GM19239 (cell line): ENCODE results near the gene NHSL2.

ENCODE experiments used
- DNase-seq: peaks from one replicate; pipeline ENCODE4 v3.0.0; 2011; ENCODE audit warnings: low spot score; ENCODE audit not compliant: insufficient read length
- FAIRE-seq: peaks from 2 replicates; lab custom pipeline; 2011; peaks lifted over from hg19 to GRCh38; lab: Jason Lieb, UNC

The NHSL2 gene

DNA sequence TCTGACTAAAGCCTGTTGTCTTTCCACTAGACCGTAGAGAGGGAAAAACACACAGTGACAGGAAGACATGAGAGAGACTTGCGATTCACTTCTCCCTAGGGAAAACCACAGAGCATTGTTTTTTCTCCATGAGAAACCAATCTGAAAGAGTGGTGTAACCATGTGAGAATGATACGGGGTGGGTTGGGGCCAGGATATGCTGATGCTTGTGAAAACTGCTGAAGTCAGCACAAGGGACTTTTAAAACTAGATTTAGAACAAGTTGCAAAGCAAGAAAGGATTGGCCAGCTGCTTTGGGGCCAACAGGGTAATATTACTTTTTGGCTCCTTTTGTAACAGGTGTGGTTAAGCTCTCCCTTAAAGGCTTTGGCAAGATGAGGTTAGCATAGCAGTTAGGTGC, 66.1 kb downstream of the NHSL2 start:
- DNase-seq: no peak
- FAIRE-seq: peak; percentile 72

DNA sequence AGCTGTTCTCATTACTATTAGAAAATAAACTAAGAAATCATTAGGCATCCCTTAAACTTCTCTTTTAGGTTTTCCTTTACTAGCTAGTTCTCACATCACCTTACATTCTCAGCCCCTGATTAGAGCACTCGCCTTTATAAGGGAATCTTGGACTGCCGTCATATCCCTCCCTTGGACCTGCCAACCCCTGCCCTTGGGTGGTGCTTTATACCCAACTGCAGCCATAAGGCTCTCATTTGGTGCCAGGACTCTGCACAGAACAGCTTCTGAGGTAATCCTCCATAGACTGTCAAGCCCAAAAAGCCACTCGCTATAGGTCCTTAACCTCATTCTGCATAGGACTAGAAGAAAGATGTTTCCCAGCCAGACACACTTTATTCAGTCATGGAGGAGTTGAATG, 67.5 kb downstream of the NHSL2 start:
- DNase-seq (no peak), FAIRE-seq (no peak)

GRCh38 chrX:71989768-71990426, 79.3 kb downstream of the NHSL2 start:
- DNase-seq (no peak), FAIRE-seq (no peak)

DNA sequence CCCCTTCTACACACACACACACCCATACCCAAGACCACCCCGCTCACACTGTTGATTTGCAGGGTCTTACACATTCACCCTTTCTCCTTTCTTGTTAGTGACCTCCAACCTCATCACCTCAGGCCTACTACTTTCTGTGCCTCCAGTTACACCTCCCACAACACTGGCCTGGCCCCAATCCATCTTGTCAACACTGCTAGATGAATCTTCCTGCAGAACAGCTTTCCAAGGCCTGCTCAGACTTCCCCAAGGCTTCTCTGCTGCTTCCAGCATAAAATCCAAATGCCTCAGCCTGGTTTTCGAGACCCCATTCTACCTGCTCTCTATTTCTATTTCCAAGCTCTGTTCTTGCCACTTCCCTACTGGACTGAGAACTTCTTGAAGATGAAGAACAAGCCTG, 79.9 kb downstream of the NHSL2 start:
- FAIRE-seq (no peak), DNase-seq (no peak)

DNA sequence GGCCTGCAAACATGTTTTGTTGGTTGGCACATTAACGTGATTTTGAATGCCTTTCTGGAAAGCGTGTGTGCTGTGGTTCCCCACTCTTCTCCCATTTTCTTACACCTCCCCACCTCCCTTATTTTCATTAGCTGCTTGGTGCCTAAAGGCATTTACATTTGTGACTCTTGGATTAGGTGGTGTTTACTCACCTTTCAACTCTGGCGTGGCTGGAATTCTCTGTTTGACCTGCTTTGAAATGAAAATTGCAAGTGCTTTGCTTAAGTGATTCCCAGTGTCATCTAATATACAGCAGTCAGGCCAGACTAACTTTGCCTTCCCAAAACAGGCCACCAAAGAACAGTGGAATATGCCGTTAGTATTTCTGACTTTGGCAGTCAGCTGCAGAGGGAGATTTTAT, 80.5 kb downstream of the NHSL2 start:
- DNase-seq (no peak), FAIRE-seq (no peak)

DNA sequence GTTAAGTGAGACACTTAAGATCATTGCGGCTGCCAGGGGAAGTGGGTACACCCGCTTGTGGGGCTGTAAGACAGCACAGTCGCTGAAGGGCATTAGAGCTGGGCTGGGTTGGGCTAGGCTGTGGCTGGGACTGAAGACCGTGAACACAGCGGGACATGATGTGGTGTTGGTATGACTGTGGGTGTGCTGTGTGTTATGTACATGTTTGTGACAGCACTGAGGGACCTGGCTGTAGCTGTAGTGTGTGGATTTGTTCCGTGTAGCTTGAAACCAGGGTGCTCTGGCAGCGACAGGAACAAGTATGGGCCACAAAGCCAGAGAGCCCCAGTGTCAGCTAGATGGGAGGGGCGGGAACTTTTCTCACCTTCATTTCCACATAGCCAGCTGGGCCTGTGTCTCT, 82.1 kb downstream of the NHSL2 start:
- DNase-seq: no peak
- FAIRE-seq: no peak

DNA sequence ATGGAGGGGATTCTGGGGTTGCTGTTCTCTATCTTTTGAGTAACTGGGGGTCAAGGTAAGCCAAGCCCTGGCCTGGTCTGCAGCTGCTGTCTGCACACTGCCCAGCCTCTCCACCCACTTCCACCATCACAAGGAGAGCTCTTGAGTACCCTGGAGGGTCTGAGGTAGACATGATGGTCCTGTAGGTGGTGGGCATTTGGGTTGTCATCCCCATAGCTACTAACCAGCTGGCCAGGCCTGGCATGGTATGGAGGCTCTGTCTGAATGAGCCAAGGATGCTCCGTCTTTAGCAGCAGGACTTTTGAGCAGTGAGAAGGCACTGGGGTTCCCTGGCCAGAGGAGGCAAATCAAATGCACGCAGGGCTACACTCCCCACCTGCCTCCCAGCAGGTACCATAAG, 82.7 kb downstream of the NHSL2 start:
- no peak for FAIRE-seq

DNA sequence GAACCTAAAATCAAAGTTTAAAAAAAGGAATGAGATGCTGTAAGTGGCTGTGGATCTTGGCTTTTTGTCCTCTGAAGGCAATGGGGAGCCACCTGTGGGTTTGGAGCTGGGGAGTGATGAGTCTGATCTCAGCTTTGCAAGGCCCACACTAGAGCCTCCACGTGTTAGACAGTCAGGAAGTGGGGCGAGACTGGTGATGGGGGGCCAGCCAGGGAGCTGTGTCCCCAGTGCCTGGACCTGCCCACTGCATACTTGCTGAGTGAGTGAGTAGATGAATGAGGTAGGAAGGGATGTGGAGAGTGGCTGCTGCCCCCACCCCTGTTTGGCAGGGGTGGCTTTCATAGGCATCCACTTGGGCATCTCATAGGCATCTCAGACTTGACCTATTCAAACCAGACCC, 84.0 kb downstream of the NHSL2 start:
- DNase-seq: no peak
- FAIRE-seq: no peak

More for the DNA sequence above, 82.7 kb downstream of the NHSL2 start:
- no peak for DNase-seq

DNA sequence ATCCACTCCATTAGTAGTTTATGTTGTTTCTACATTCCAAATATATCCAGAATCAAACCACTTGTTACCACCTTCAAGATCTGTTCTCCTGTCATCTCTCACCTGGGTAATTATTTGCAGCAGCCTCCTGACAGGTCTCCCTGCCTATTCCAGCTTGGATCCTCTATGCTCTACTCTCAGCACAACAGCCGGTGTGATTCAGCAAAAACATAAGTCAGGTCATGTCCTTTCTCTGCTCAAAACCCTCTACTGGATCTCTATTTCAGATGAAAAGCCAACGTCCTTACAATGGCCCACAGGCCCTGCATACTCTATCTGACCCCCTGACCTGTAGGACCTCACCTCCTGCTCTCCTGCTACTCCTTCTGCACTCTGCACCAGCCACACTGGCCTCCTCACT, 84.5 kb downstream of the NHSL2 start:
- FAIRE-seq: peak; percentile 39
- no peak for DNase-seq

DNA sequence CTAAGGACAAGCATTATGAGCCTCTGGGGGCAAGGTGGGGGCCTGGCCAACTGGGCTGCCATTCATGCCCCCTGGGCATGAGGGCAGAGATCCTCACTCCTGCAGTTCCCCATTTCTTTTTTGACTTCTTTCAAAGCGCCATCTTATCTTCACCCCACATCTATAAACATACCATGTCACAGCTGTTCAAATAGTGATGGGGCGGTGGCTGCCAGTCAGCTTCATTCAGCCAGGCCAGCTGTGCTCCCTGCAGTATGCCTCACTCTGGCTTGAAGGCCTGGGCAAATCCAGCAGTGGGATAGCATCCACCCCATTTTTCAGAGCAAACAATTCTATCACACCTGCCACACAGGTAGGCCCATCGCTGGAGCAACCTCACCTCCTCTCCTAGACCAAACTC, 85.5 kb downstream of the NHSL2 start:
- FAIRE-seq (no peak), DNase-seq (no peak)

- no peak for DNase-seq
- FAIRE-seq: no peak
These were observed 86.2 kb downstream of the NHSL2 start for GRCh38 chrX:71996826-71997225.

- FAIRE-seq (no peak), DNase-seq (no peak)
These were observed 86.7 kb downstream of the NHSL2 start for GRCh38 chrX:71997320-71997719.

DNA sequence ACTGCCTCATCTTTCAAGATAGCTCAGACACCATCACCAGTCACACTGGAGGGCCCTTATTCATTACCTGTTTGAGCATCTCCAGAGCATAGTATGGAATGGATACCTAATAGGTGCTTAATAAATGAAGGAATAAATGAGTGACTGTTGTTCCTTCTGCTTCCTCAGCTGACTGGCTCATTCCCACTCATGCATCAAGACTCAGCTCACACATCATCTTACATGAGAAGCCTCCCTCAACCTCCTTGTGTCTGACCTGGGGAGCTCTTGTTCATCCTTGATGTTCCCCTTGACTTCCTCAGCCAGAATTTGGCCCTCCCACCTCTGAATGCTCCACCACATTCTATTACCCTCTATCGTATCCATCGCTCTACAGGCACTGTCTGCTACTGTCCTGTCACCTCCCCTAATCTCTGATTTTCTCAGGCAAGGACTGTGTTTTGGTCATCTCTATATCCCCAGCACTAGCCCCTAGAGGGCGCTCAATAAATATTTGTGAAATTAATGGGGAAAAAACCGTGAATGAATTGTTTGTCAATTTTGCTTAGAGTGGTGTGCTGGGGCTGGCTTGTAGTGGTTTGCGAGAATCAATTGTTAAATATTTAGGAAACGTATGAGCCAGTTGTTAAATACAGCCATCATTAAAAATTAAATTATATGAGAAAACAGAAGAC, 88.3 kb downstream of the NHSL2 start:
- DNase-seq (no peak), FAIRE-seq (peak; percentile 91)

- FAIRE-seq (peak; percentile 45), DNase-seq (no peak)
These were observed 88.9 kb downstream of the NHSL2 start for GRCh38 chrX:71999535-71999934.

GRCh38 chrX:72001471-72001870, 90.8 kb downstream of the NHSL2 start:
- FAIRE-seq (peak; percentile 45), DNase-seq (no peak)

DNA sequence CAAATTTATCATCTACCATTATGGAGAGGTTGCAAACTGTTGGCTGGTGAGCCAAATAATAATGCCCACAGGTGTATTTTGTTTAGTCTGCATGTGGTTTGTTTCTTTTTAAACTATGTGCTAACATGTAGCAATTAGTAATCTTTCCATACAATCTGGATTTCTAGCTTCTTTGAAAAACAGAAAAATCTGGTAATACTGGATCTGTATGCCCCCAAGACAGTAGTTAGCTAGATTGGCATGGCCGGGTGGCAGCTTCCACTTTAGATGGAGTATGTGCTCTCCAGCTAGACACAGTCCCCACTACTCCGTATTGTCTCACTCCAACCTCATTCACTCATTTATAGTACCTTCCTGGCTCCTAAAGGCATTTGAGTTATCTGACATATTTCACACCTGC, 91.3 kb downstream of the NHSL2 start:
- FAIRE-seq (no peak), DNase-seq (no peak)

DNA sequence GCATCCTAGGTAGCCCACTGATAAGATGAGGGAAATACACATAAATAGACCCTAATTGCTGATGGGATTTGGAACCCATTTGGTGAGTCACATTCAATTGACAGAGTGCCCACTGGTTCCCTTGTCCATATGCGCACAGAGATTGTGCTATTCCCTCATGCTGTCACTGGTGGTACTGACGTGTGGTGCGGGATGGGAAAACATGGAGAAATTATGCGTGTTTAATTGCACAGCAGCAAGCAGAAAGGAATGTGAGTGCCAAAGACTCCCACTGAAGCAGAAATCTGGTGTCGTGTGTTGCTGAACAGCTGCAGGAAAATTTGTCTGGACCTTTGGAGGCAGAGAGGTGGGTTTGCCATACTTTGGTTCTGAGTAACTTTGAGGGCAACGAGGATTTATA, 92.2 kb downstream of the NHSL2 start:
- FAIRE-seq: no peak

GRCh38 chrX:72003811-72004750, 93.4 kb downstream of the NHSL2 start:
- DNase-seq (no peak), FAIRE-seq (no peak)

More for the DNA sequence above, 92.2 kb downstream of the NHSL2 start:
- no peak for DNase-seq

DNA sequence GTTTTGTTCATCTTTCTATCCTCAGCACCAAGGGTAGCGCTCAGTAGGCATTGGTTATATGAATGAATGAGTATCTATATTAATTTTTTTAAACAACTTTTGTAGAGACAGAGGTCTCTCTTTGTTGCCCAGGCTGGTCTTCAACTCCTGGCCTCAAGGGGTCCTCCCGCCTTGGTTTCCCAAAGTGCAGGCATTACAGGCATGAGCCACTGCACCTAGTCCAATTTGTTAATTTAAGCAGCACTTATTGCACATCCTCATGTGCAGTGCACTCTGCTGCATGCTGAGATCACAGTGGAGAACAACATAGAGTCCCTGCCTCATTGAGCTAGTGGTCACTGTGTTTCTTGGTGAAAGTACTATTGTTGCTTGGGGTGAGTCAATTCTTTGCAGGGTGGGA, 94.4 kb downstream of the NHSL2 start:
- FAIRE-seq: no peak
- DNase-seq: no peak

DNA sequence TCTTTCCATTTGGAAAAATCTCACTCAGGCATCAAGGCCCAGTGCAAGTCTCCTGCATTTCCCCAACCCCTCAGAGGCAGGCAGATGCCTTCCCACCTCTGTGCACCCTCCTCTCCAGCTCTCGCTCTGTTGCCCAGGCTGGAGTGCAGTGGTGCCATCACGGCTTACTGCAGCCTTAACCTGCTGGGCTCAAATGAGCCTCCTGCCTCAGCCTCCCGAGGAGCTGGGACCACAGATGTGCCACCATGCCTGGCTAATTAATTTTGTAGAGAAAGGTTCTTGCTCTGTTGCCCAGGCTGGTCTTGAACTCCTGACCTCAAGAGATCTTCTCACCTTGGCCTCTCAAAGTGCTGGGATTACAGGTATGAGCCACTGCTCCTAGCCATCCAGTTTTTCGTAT, 95.8 kb downstream of the NHSL2 start:
- no peak for DNase-seq

DNA sequence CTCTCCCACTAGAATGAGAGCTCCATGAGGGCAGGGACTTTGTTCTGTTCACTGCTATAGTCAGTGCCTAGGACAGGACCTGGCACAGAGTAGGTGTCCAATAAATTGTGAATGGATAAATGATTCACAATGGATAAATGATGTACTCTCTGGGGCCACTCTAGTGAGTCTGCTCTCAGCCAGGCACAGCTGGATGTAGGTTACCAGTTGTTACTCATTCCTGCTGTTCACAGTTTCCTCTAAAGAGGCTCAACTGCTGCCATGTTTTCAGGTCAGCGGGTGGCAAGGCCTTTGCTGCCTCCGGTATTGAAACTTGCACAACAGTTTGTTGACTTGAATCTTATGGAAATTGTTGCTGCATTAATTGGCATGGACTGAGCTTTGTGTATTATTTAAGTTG, 99.1 kb downstream of the NHSL2 start:
- FAIRE-seq (no peak), DNase-seq (no peak)

More for the DNA sequence above, 95.8 kb downstream of the NHSL2 start:
- no peak for FAIRE-seq
